NCI-H1105 (cell line): ENCODE measurements around the gene FYTTD1.

Source experiments
- DNase-seq: peaks from one replicate; lab custom pipeline; 2025; lab: John Stamatoyannopoulos, UW

Gene FYTTD1

DNA sequence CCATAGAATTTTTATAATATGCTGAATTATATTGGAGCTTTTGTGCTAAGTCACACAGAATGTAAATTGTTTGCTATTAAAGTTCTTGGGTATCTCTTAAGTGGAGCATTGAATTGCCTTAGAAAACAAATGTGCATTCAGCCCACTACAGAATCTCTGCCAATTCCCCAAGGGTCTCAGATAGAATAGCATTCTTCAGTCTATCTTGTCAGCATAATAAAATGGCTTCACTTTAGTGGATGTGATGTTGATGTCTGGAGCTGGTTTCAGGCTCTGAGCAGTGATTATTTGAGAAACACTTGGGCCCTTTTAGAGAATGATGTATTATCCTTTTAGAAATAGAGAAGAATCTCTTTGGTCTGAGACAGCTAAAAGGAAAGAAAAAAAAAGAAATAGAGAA is 86.6 kb downstream of the FYTTD1 start:
- no peak for DNase-seq
